ENCODE measurements around the gene PCMTD2. TPM values are rescaled to one million over a fixed set of nuclear protein-coding genes. Genes with fewer than 3 reads are reported as not detected.

Gene PCMTD2
- total RNA-seq: 36.5 TPM

- peaks cover 0 to 5% (median 3%) of the 10 kb centered on the region in 3 donors for H3K36me3 ChIP-seq (ENCODE audit: control insufficient read depth in 3 of 3, insufficient read depth in 3 of 3, low read length in 3 of 3)
- no peaks in the 10 kb centered on the region for H3K9me3 ChIP-seq (ENCODE audit: control insufficient read depth in 3 of 3, low read length in 3 of 3)
- H3K4me1 ChIP-seq (ENCODE audit: control insufficient read depth in 3 of 3, insufficient read depth in 3 of 3, low read length in 3 of 3): peaks cover 28 to 34% (median 32%) of the 10 kb centered on the region in 3 donors
- H3K9ac ChIP-seq (ENCODE audit: low read depth in 1 of 3, low read length in 3 of 3): peak within 1 kb of the TSS; percentile 88 to 93 (median 89)
- peak within 1 kb of the TSS; percentile 76 for H3K27ac ChIP-seq (ENCODE audit: low read depth, low read length)
- H3K27me3 ChIP-seq (ENCODE audit: control insufficient read depth in 3 of 3, insufficient read depth in 3 of 3, low read length in 3 of 3): peaks cover 0 to 9% (median 0%) of the 10 kb centered on the region in 3 donors
- H3K4me3 ChIP-seq (ENCODE audit: low read length in 3 of 3): peak within 1 kb of the TSS; percentile 86 to 87 (median 86)
Measured at GRCh38 chr20:64255361-64256281, at the start of gene PCMTD2. Gene PCMTD2, plus strand, starts transcription at chr20:64255748. Its CDS starts 4,218 bp downstream, at chr20:64259966.

GRCh38 chr20:64206614-64207013 is 48.9 kb upstream of the PCMTD2 start:
- H3K36me3 ChIP-seq (ENCODE audit: control insufficient read depth in 3 of 3, insufficient read depth in 3 of 3, low read length in 3 of 3): no peaks in the 10 kb centered on the region
- H3K27me3 ChIP-seq (ENCODE audit: control insufficient read depth in 3 of 3, insufficient read depth in 3 of 3, low read length in 3 of 3): peaks cover 8 to 16% (median 15%) of the 10 kb centered on the region in 3 donors
- no peak overlapping the region for H3K9ac ChIP-seq (ENCODE audit: low read depth in 1 of 3, low read length in 3 of 3)
- no peaks in the 10 kb centered on the region for H3K4me1 ChIP-seq (ENCODE audit: control insufficient read depth in 3 of 3, insufficient read depth in 3 of 3, low read length in 3 of 3)
- no peaks in the 10 kb centered on the region for H3K9me3 ChIP-seq (ENCODE audit: control insufficient read depth in 3 of 3, low read length in 3 of 3)
- H3K4me3 ChIP-seq (ENCODE audit: low read length in 3 of 3): no peak overlapping the region
- no peak overlapping the region for H3K27ac ChIP-seq (ENCODE audit: low read depth, low read length)

GRCh38 chr20:64207641-64208590 is 47.6 kb upstream of the PCMTD2 start:
- H3K27ac ChIP-seq (ENCODE audit: low read depth, low read length): no peak overlapping the region
- no peak overlapping the region for H3K9ac ChIP-seq (ENCODE audit: low read depth in 1 of 3, low read length in 3 of 3)
- H3K4me1 ChIP-seq (ENCODE audit: control insufficient read depth in 3 of 3, insufficient read depth in 3 of 3, low read length in 3 of 3): peaks cover 6 to 8% (median 8%) of the 10 kb centered on the region in 3 donors
- H3K4me3 ChIP-seq (ENCODE audit: low read length in 3 of 3): no peak overlapping the region
- no peaks in the 10 kb centered on the region for H3K9me3 ChIP-seq (ENCODE audit: control insufficient read depth in 3 of 3, low read length in 3 of 3)
- peaks cover 5 to 8% (median 5%) of the 10 kb centered on the region in 3 donors for H3K27me3 ChIP-seq (ENCODE audit: control insufficient read depth in 3 of 3, insufficient read depth in 3 of 3, low read length in 3 of 3)
- H3K36me3 ChIP-seq (ENCODE audit: control insufficient read depth in 3 of 3, insufficient read depth in 3 of 3, low read length in 3 of 3): no peaks in the 10 kb centered on the region

- Histone ChIP-seq H3K4me1 (ENCODE audit: control insufficient read depth in 3 of 3, insufficient read depth in 3 of 3, low read length in 3 of 3) (peaks cover 17 to 20% (median 20%) of the 10 kb centered on the region in 3 donors), H3K4me3 (ENCODE audit: low read length in 3 of 3) (no peak overlapping the region)
Measured at GRCh38 chr20:64209148-64209547, 46.4 kb upstream of the PCMTD2 start.

GRCh38 chr20:64210656-64211369 is 44.7 kb upstream of the PCMTD2 start:
- Histone ChIP-seq H3K36me3 (ENCODE audit: control insufficient read depth in 3 of 3, insufficient read depth in 3 of 3, low read length in 3 of 3) (no peaks in the 10 kb centered on the region), H3K9me3 (ENCODE audit: control insufficient read depth in 3 of 3, low read length in 3 of 3) (no peaks in the 10 kb centered on the region), H3K27ac (ENCODE audit: low read depth, low read length) (no peak overlapping the region), H3K27me3 (ENCODE audit: control insufficient read depth in 3 of 3, insufficient read depth in 3 of 3, low read length in 3 of 3) (no peaks in the 10 kb centered on the region), H3K4me3 (ENCODE audit: low read length in 3 of 3) (no peak overlapping the region), H3K9ac (ENCODE audit: low read depth in 1 of 3, low read length in 3 of 3) (no peak overlapping the region), H3K4me1 (ENCODE audit: control insufficient read depth in 3 of 3, insufficient read depth in 3 of 3, low read length in 3 of 3) (peaks cover 17 to 26% (median 26%) of the 10 kb centered on the region in 3 donors)

More at GRCh38 chr20:64209148-64209547, 46.4 kb upstream of the PCMTD2 start:
- Histone ChIP-seq H3K9me3 (ENCODE audit: control insufficient read depth in 3 of 3, low read length in 3 of 3) (no peaks in the 10 kb centered on the region), H3K36me3 (ENCODE audit: control insufficient read depth in 3 of 3, insufficient read depth in 3 of 3, low read length in 3 of 3) (no peaks in the 10 kb centered on the region), H3K27me3 (ENCODE audit: control insufficient read depth in 3 of 3, insufficient read depth in 3 of 3, low read length in 3 of 3) (peaks cover 2 to 5% (median 4%) of the 10 kb centered on the region in 3 donors), H3K27ac (ENCODE audit: low read depth, low read length) (no peak overlapping the region), H3K9ac (ENCODE audit: low read depth in 1 of 3, low read length in 3 of 3) (no peak overlapping the region)

- Histone ChIP-seq H3K27ac (ENCODE audit: low read depth, low read length) (no peak overlapping the region), H3K9ac (ENCODE audit: low read depth in 1 of 3, low read length in 3 of 3) (peak overlapping the region in 2 of 3 donors; percentile 63 to 66), H3K27me3 (ENCODE audit: control insufficient read depth in 3 of 3, insufficient read depth in 3 of 3, low read length in 3 of 3) (no peaks in the 10 kb centered on the region), H3K4me1 (ENCODE audit: control insufficient read depth in 3 of 3, insufficient read depth in 3 of 3, low read length in 3 of 3) (peaks cover 17 to 31% (median 26%) of the 10 kb centered on the region in 3 donors), H3K36me3 (ENCODE audit: control insufficient read depth in 3 of 3, insufficient read depth in 3 of 3, low read length in 3 of 3) (no peaks in the 10 kb centered on the region), H3K4me3 (ENCODE audit: low read length in 3 of 3) (no peak overlapping the region), H3K9me3 (ENCODE audit: control insufficient read depth in 3 of 3, low read length in 3 of 3) (no peaks in the 10 kb centered on the region)
Measured at GRCh38 chr20:64211874-64212658, 43.5 kb upstream of the PCMTD2 start.

GRCh38 chr20:64212755-64213154 is 42.8 kb upstream of the PCMTD2 start:
- Histone ChIP-seq H3K9ac (ENCODE audit: low read depth in 1 of 3, low read length in 3 of 3) (peak overlapping the region in 2 of 3 donors; percentile 63 to 66), H3K4me3 (ENCODE audit: low read length in 3 of 3) (no peak overlapping the region), H3K36me3 (ENCODE audit: control insufficient read depth in 3 of 3, insufficient read depth in 3 of 3, low read length in 3 of 3) (no peaks in the 10 kb centered on the region), H3K27ac (ENCODE audit: low read depth, low read length) (no peak overlapping the region), H3K9me3 (ENCODE audit: control insufficient read depth in 3 of 3, low read length in 3 of 3) (no peaks in the 10 kb centered on the region), H3K27me3 (ENCODE audit: control insufficient read depth in 3 of 3, insufficient read depth in 3 of 3, low read length in 3 of 3) (no peaks in the 10 kb centered on the region), H3K4me1 (ENCODE audit: control insufficient read depth in 3 of 3, insufficient read depth in 3 of 3, low read length in 3 of 3) (peaks cover 17 to 31% (median 26%) of the 10 kb centered on the region in 3 donors)

- Histone ChIP-seq H3K9me3 (ENCODE audit: control insufficient read depth in 3 of 3, low read length in 3 of 3) (no peaks in the 10 kb centered on the region), H3K36me3 (ENCODE audit: control insufficient read depth in 3 of 3, insufficient read depth in 3 of 3, low read length in 3 of 3) (no peaks in the 10 kb centered on the region), H3K4me1 (ENCODE audit: control insufficient read depth in 3 of 3, insufficient read depth in 3 of 3, low read length in 3 of 3) (peaks cover 17 to 31% (median 26%) of the 10 kb centered on the region in 3 donors), H3K27ac (ENCODE audit: low read depth, low read length) (no peak overlapping the region), H3K9ac (ENCODE audit: low read depth in 1 of 3, low read length in 3 of 3) (no peak overlapping the region), H3K27me3 (ENCODE audit: control insufficient read depth in 3 of 3, insufficient read depth in 3 of 3, low read length in 3 of 3) (peaks cover 0 to 7% (median under 1%) of the 10 kb centered on the region in 3 donors), H3K4me3 (ENCODE audit: low read length in 3 of 3) (no peak overlapping the region)
Measured at GRCh38 chr20:64214113-64214512, 41.4 kb upstream of the PCMTD2 start.

All from skeletal muscle tissue (tissue), 4 donors.